ENCODE results near the gene GLRX2. TPM values are rescaled to one million over a fixed set of nuclear protein-coding genes. Genes with fewer than 3 reads are reported as not detected.

Gene GLRX2
- total and polyA plus RNA-seq, 4 donors = 3.1 to 25.8 (median 7.8) TPM

GRCh38 chr1:193104502-193104906 lies 710 bp downstream of the GLRX2 start:
- TF ChIP-seq ZBTB33 (IDR thresholded peaks at IDR 0.05) (no peak), RAD21 (IDR thresholded peaks at IDR 0.05) (peak in 1 of 2 donors; percentile 23)
- Histone ChIP-seq H3K27ac (ENCODE audit: low read depth in 1 of 2, low read length in 2 of 2) (peak overlapping the region; percentile 93 to 96), H3K9me3 (ENCODE audit: control insufficient read depth in 4 of 4, low read length in 3 of 4) (no peaks in the 10 kb centered on the region), H3K36me3 (ENCODE audit: control insufficient read depth in 4 of 4, insufficient read depth in 3 of 4, low read depth in 1 of 4, low read length in 3 of 4) (peaks cover 1 to 10% (median 8%) of the 10 kb centered on the region in 4 donors), H3K27me3 (ENCODE audit: control insufficient read depth in 4 of 4, insufficient read depth in 4 of 4, low read length in 3 of 4) (no peaks in the 10 kb centered on the region), H3K4me1 (ENCODE audit: control insufficient read depth in 4 of 4, insufficient read depth in 4 of 4, low read length in 3 of 4) (peaks cover 0 to 19% (median 9%) of the 10 kb centered on the region in 4 donors), H3K4me3 (ENCODE audit: low read depth in 1 of 3, low read length in 3 of 3) (peak overlapping the region; percentile 87 to 91 (median 90)), H3K9ac (ENCODE audit: low read depth in 1 of 2, low read length in 2 of 2) (peak overlapping the region; percentile 94)
- WGBS = under 1% methylated on average over 24 of the region's 24 CpGs
- DNase-seq (ENCODE audit: low spot score) = peak; percentile 50

DNA sequence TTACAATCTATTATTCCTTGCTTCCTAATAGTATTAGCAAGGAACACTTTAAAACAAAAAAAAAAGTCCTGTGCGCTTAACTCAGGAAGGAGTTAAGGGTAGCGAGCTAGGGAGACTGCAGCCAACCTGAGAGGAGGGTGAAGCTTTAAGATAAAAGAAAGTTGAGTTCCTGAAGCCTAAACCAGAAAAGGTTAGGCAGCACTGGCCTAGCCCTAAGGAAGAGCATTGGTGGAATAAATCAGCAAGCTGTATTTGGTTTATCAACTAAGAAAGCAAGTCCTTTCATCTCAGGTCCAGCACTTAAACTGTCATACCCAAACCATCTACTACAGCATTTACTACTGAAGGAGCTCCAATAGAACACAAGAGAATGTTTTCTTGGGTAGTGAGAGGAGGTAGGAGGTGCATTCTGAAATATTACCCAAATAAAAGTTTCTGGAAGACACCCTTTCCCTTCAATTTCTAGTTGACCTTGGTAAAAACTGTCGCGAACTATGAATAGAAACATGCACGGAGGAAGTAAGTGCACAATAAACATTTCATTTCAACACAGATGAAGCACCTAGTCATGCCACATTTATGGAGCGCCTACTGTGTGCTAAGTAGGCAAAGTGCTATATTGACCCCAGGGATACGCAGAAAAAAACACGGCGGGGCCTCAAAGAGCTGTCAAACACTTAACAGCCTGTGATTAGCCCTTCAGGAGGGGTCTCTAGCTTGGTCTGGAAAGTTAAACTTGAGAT lies 1.3 kb downstream of the GLRX2 start:
- peaks cover 5 to 15% (median 13%) of the 10 kb centered on the region in 4 donors for H3K36me3 ChIP-seq (ENCODE audit: control insufficient read depth in 4 of 4, insufficient read depth in 3 of 4, low read depth in 1 of 4, low read length in 3 of 4)
- TF ChIP-seq JUND (IDR thresholded peaks at IDR 0.05) (no peak), FOXA1 (IDR thresholded peaks at IDR 0.05) (no peak)
- peak overlapping the region; percentile 93 to 96 for H3K27ac ChIP-seq (ENCODE audit: low read depth in 1 of 2, low read length in 2 of 2)
- DNase-seq (ENCODE audit: low spot score) = no peak
- 35% methylated on average over 9 of the region's 9 CpGs for WGBS
- H3K27me3 ChIP-seq (ENCODE audit: control insufficient read depth in 4 of 4, insufficient read depth in 4 of 4, low read length in 3 of 4) = no peaks in the 10 kb centered on the region
- no peaks in the 10 kb centered on the region for H3K9me3 ChIP-seq (ENCODE audit: control insufficient read depth in 4 of 4, low read length in 3 of 4)
- H3K9ac ChIP-seq (ENCODE audit: low read depth in 1 of 2, low read length in 2 of 2) = peak overlapping the region; percentile 94
- H3K4me3 ChIP-seq (ENCODE audit: low read depth in 1 of 3, low read length in 3 of 3) = peak overlapping the region; percentile 87 to 91 (median 90)
- H3K4me1 ChIP-seq (ENCODE audit: control insufficient read depth in 4 of 4, insufficient read depth in 4 of 4, low read length in 3 of 4) = peaks cover 0 to 19% (median 9%) of the 10 kb centered on the region in 4 donors

GRCh38 chr1:193102662-193103061 lies 2.6 kb downstream of the GLRX2 start:
- Histone ChIP-seq H3K36me3 (ENCODE audit: control insufficient read depth in 4 of 4, insufficient read depth in 3 of 4, low read depth in 1 of 4, low read length in 3 of 4) (peaks cover 9 to 24% (median 17%) of the 10 kb centered on the region in 4 donors), H3K4me3 (ENCODE audit: low read depth in 1 of 3, low read length in 3 of 3) (no peak overlapping the region), H3K27me3 (ENCODE audit: control insufficient read depth in 4 of 4, insufficient read depth in 4 of 4, low read length in 3 of 4) (no peaks in the 10 kb centered on the region), H3K9ac (ENCODE audit: low read depth in 1 of 2, low read length in 2 of 2) (no peak overlapping the region), H3K4me1 (ENCODE audit: control insufficient read depth in 4 of 4, insufficient read depth in 4 of 4, low read length in 3 of 4) (peaks cover 0 to 19% (median 9%) of the 10 kb centered on the region in 4 donors), H3K9me3 (ENCODE audit: control insufficient read depth in 4 of 4, low read length in 3 of 4) (no peaks in the 10 kb centered on the region), H3K27ac (ENCODE audit: low read depth in 1 of 2, low read length in 2 of 2) (no peak overlapping the region)
- 94% methylated on average over 5 of the region's 5 CpGs for WGBS
- TF ChIP-seq SP1 (IDR thresholded peaks at IDR 0.05) = no peak
- no peak for TF ChIP-seq HNF4G (IDR thresholded peaks at IDR 0.05)
- no peak for TF ChIP-seq TAF1 (conservative IDR thresholded peaks at IDR 0.05)
- no peak for DNase-seq (ENCODE audit: low spot score)

DNA sequence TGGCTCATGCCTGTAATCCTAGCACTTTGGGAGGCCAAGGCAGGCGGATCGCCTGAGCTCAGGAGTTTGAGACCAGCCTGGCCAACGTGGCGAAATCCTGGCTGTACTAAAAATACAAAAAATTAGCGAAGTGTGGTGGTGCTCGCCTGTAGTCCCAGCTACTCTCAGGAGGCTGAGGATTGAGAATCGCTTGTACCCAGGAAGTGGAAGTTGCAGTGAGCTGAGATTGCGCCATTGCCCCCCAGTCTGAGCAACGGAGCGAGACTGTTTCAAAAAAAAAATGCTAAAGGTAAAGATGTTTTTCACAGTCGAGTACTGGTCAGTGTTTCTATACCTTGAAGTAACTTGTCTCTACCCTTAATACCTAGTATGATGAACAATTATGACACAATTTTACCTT lies 11.1 kb downstream of the GLRX2 start:
- no peaks in the 10 kb centered on the region for H3K9me3 ChIP-seq (ENCODE audit: control insufficient read depth in 4 of 4, low read length in 3 of 4)
- peaks cover 7 to 32% (median 22%) of the 10 kb centered on the region in 4 donors for H3K36me3 ChIP-seq (ENCODE audit: control insufficient read depth in 4 of 4, insufficient read depth in 3 of 4, low read depth in 1 of 4, low read length in 3 of 4)
- no peaks in the 10 kb centered on the region for H3K27me3 ChIP-seq (ENCODE audit: control insufficient read depth in 4 of 4, insufficient read depth in 4 of 4, low read length in 3 of 4)
- H3K9ac ChIP-seq (ENCODE audit: low read depth in 1 of 2, low read length in 2 of 2) = no peak overlapping the region
- no peak for DNase-seq (ENCODE audit: low spot score)
- H3K4me1 ChIP-seq (ENCODE audit: control insufficient read depth in 4 of 4, insufficient read depth in 4 of 4, low read length in 3 of 4) = no peaks in the 10 kb centered on the region
- 95% methylated on average over 11 of the region's 11 CpGs for WGBS
- H3K4me3 ChIP-seq (ENCODE audit: low read depth in 1 of 3, low read length in 3 of 3) = no peak overlapping the region
- H3K27ac ChIP-seq (ENCODE audit: low read depth in 1 of 2, low read length in 2 of 2) = no peak overlapping the region
- TF ChIP-seq ZBTB33 (IDR thresholded peaks at IDR 0.05) (no peak), TAF1 (conservative IDR thresholded peaks at IDR 0.05) (no peak), GABPA (IDR thresholded peaks at IDR 0.05 in 1 of 2, conservative IDR thresholded peaks at IDR 0.05 in 1 of 2) (no peak), RAD21 (IDR thresholded peaks at IDR 0.05) (no peak)

All from liver (tissue), 9 donors.